Mesenchymal stem cell (in vitro differentiated cells and primary cell): ENCODE data around the gene ENDOU.

Experiments used
- DNase-seq: peaks from one replicate; pipeline ENCODE4 v3.0.0-alpha.2; 2013
- H2AFZ ChIP-seq: one replicate; pipeline ENCODE4 v1.6.1; 2013; ENCODE audit warnings: low read depth, mild to moderate bottlenecking, control low read depth, inconsistent platforms, low read length, moderate library complexity
- H2AK5ac ChIP-seq: 2 replicates; pipeline ENCODE4 v1.6.1; 2013; ENCODE audit warnings: low read length, moderate library complexity, mild to moderate bottlenecking, inconsistent platforms; ENCODE audit not compliant: severe bottlenecking
- H2BK120ac ChIP-seq: one replicate; pipeline ENCODE4 v1.6.1; 2013; ENCODE audit warnings: low read depth, mild to moderate bottlenecking, inconsistent platforms, low read length, moderate library complexity
- H2BK12ac ChIP-seq, 2 experiments: one replicate each; pipeline ENCODE4 v1.6.1; 2013; ENCODE audit warnings: inconsistent platforms in 2 of 2, low read length in 2 of 2, mild to moderate bottlenecking in 2 of 2, moderate library complexity in 2 of 2, control low read depth in 1 of 2
- H2BK15ac ChIP-seq: one replicate; pipeline ENCODE4 v1.6.1; 2013; ENCODE audit warnings: mild to moderate bottlenecking, low read depth, inconsistent platforms; ENCODE audit not compliant: poor library complexity, severe bottlenecking
- H2BK5ac ChIP-seq: 2 replicates; pipeline ENCODE4 v1.6.1; 2013; ENCODE audit warnings: low read depth, mild to moderate bottlenecking, low read length, control low read depth, inconsistent platforms; ENCODE audit not compliant: poor library complexity, severe bottlenecking
- H3K14ac ChIP-seq, 2 experiments: one replicate each; pipeline ENCODE4 v1.6.1; 2013; ENCODE audit warnings: inconsistent platforms in 2 of 2, low read length in 2 of 2, control low read depth in 1 of 2, mild to moderate bottlenecking in 1 of 2, moderate library complexity in 1 of 2
- H3K18ac ChIP-seq, 2 experiments: one replicate each; pipeline ENCODE4 v1.6.1; 2013; ENCODE audit warnings: inconsistent platforms in 2 of 2, low read length in 2 of 2, control low read depth in 1 of 2, low read depth in 1 of 2, mild to moderate bottlenecking in 1 of 2
- H3K23ac ChIP-seq, 2 experiments: one replicate each; pipeline ENCODE4 v1.6.1; 2013; ENCODE audit warnings: inconsistent platforms in 2 of 2, low read length in 2 of 2, mild to moderate bottlenecking in 2 of 2, moderate library complexity in 2 of 2, control low read depth in 1 of 2
- H3K27ac ChIP-seq: 2 replicates; pipeline ENCODE4 v1.5.1; 2013; ENCODE audit warnings: mild to moderate bottlenecking, moderate library complexity, low read length, control low read depth, inconsistent platforms; ENCODE audit not compliant: poor library complexity, severe bottlenecking
- H3K27me3 ChIP-seq, 2 experiments: 2 replicates each; pipeline versions ENCODE4 v1.6.1 to v1.7.0; 2013; ENCODE audit warnings: low read length in 2 of 2, mild to moderate bottlenecking in 2 of 2, moderate library complexity in 2 of 2, control low read depth in 1 of 2, inconsistent platforms in 1 of 2; ENCODE audit not compliant: control insufficient read depth in 1 of 2, insufficient read depth in 1 of 2
- H3K36me3 ChIP-seq, 2 experiments: 2 replicates each; pipeline versions ENCODE4 v1.6.1 to v1.7.0; 2013; ENCODE audit warnings: low read length in 2 of 2, control low read depth in 1 of 2, inconsistent platforms in 1 of 2, low read depth in 1 of 2, mild to moderate bottlenecking in 1 of 2; ENCODE audit not compliant: insufficient read depth in 2 of 2, control insufficient read depth in 1 of 2
- H3K4ac ChIP-seq, 2 experiments: one replicate each; pipeline ENCODE4 v1.6.1; 2013; ENCODE audit warnings: inconsistent platforms in 2 of 2, low read length in 2 of 2, mild to moderate bottlenecking in 2 of 2, moderate library complexity in 2 of 2, control low read depth in 1 of 2, low read depth in 1 of 2
- H3K4me1 ChIP-seq: 2 replicates; pipeline ENCODE4 v1.6.1; 2013; ENCODE audit warnings: low read depth, low read length, control low read depth; ENCODE audit not compliant: control insufficient read depth, insufficient read depth
- H3K4me2 ChIP-seq: 2 replicates; pipeline ENCODE4 v1.6.1; 2013; ENCODE audit warnings: low read length, mild to moderate bottlenecking, inconsistent platforms; ENCODE audit not compliant: poor library complexity, severe bottlenecking
- H3K4me3 ChIP-seq, 2 experiments: 2 replicates each; pipeline versions ENCODE4 v1.5.1 to v1.7.0; 2013; ENCODE audit warnings: low read length in 2 of 2, mild to moderate bottlenecking in 2 of 2, control low read depth in 1 of 2, low read depth in 1 of 2; ENCODE audit not compliant: insufficient read depth in 1 of 2
- H3K79me1 ChIP-seq: replicated peaks from 2 replicates; pipeline ENCODE4 v1.6.1; 2013; ENCODE audit warnings: mild to moderate bottlenecking, control low read depth, low read length, inconsistent platforms; ENCODE audit not compliant: poor library complexity, severe bottlenecking
- H3K9ac ChIP-seq: 2 replicates; pipeline ENCODE4 v1.7.0; 2013; ENCODE audit warnings: mild to moderate bottlenecking, low read length, moderate library complexity
- H3K9me3 ChIP-seq: 2 replicates; pipeline ENCODE4 v1.7.0; 2013; ENCODE audit warnings: mild to moderate bottlenecking, low read length; ENCODE audit not compliant: control insufficient read depth
- H4K8ac ChIP-seq: one replicate; pipeline ENCODE4 v1.6.1; 2013; ENCODE audit warnings: inconsistent platforms, mild to moderate bottlenecking, low read length, moderate library complexity
- H4K91ac ChIP-seq: one replicate; pipeline ENCODE4 v1.6.1; 2013; ENCODE audit warnings: mild to moderate bottlenecking, low read length, inconsistent platforms
- WGBS: methylation state at CpG from one replicate; pipeline ENCODE4 v1.1.7; 2013; ENCODE audit warnings: mixed read lengths; 5-methylcytosine and 5-hydroxymethylcytosine counted together

ENDOU gene

GRCh38 chr12:47753021-47754001 is 28.0 kb upstream of the ENDOU start:
- H3K4me2 ChIP-seq, result no peak overlapping the region
- H2BK15ac ChIP-seq, result peak overlapping the region; percentile 82
- H3K4me3 ChIP-seq, result no peak overlapping the region
- H3K18ac ChIP-seq, result peak overlapping the region; percentile 48 to 65
- no peak overlapping the region for H3K27ac ChIP-seq
- WGBS, result 43% methylated on average over 9 of the region's 11 CpGs
- no peak overlapping the region for H3K23ac ChIP-seq
- peaks cover 0 to 60% of the 10 kb centered on the region in 2 experiments for H3K36me3 ChIP-seq
- peak overlapping the region; percentile 83 for H4K91ac ChIP-seq
- peaks cover 51% of the 10 kb centered on the region for H3K4me1 ChIP-seq
- DNase-seq, result no peak
- H3K9ac ChIP-seq, result no peak overlapping the region
- H2BK120ac ChIP-seq, result peak overlapping the region; percentile 59
- peaks cover 21% of the 10 kb centered on the region for H3K79me1 ChIP-seq
- H3K4ac ChIP-seq, result peak overlapping the region in 1 of 2 experiments; percentile 42
- no peak overlapping the region for H3K14ac ChIP-seq
- peak overlapping the region; percentile 3 for H2AK5ac ChIP-seq
- no peaks in the 10 kb centered on the region for H3K27me3 ChIP-seq
- no peak overlapping the region for H2BK5ac ChIP-seq
- H3K9me3 ChIP-seq, result no peaks in the 10 kb centered on the region
- peak overlapping the region; percentile 89 for H4K8ac ChIP-seq
- H2AFZ ChIP-seq, result peak overlapping the region; percentile 15
- peak overlapping the region; percentile 48 to 57 for H2BK12ac ChIP-seq

GRCh38 chr12:47752552-47752951 is 27.3 kb upstream of the ENDOU start:
- Histone ChIP-seq H3K14ac (no peak overlapping the region), H2BK12ac (peak overlapping the region in 1 of 2 experiments; percentile 19), H4K91ac (no peak overlapping the region), H3K79me1 (peaks cover 21% of the 10 kb centered on the region), H2AFZ (no peak overlapping the region), H3K18ac (no peak overlapping the region), H3K9ac (peak overlapping the region; percentile 30), H3K4me3 (no peak overlapping the region), H4K8ac (no peak overlapping the region), H3K27ac (no peak overlapping the region), H3K4ac (no peak overlapping the region), H2BK120ac (no peak overlapping the region), H3K27me3 (no peaks in the 10 kb centered on the region), H2BK5ac (no peak overlapping the region), H3K23ac (no peak overlapping the region), H3K4me1 (peaks cover 45% of the 10 kb centered on the region), H2AK5ac (no peak overlapping the region), H3K9me3 (no peaks in the 10 kb centered on the region), H3K4me2 (no peak overlapping the region), H3K36me3 (peaks cover 4 to 67% of the 10 kb centered on the region in 2 experiments), H2BK15ac (no peak overlapping the region)
- 90% methylated on average over 7 of the region's 7 CpGs for WGBS
- DNase-seq, result no peak

- no peaks in the 10 kb centered on the region for H3K9me3 ChIP-seq
- DNase-seq, result no peak
- H3K27me3 ChIP-seq, result no peaks in the 10 kb centered on the region
- H3K4me2 ChIP-seq, result no peak overlapping the region
- no peak overlapping the region for H3K14ac ChIP-seq
- no peak overlapping the region for H3K4ac ChIP-seq
- H2BK12ac ChIP-seq, result no peak overlapping the region
- H3K23ac ChIP-seq, result no peak overlapping the region
- no peak overlapping the region for H3K18ac ChIP-seq
- H3K79me1 ChIP-seq, result peaks cover 21% of the 10 kb centered on the region
- H2AK5ac ChIP-seq, result no peak overlapping the region
- no peak overlapping the region for H3K4me3 ChIP-seq
- H3K36me3 ChIP-seq, result peaks cover 4 to 72% of the 10 kb centered on the region in 2 experiments
- H2AFZ ChIP-seq, result no peak overlapping the region
- H3K9ac ChIP-seq, result peak overlapping the region; percentile 30
- peaks cover 41% of the 10 kb centered on the region for H3K4me1 ChIP-seq
- 81% methylated on average over 4 of the region's 4 CpGs for WGBS
- no peak overlapping the region for H2BK15ac ChIP-seq
- no peak overlapping the region for H4K8ac ChIP-seq
- no peak overlapping the region for H2BK120ac ChIP-seq
- H4K91ac ChIP-seq, result no peak overlapping the region
- no peak overlapping the region for H3K27ac ChIP-seq
- H2BK5ac ChIP-seq, result no peak overlapping the region
These were observed 26.8 kb upstream of the ENDOU start for GRCh38 chr12:47752121-47752520.

- 97% methylated on average over 9 of the region's 9 CpGs for WGBS
These were observed 26.3 kb upstream of the ENDOU start for GRCh38 chr12:47751561-47751960.

More at GRCh38 chr12:47751561-47751960, 26.3 kb upstream of the ENDOU start:
- Histone ChIP-seq H3K4me3 (no peak overlapping the region), H3K27ac (no peak overlapping the region), H3K36me3 (peaks cover 4 to 77% of the 10 kb centered on the region in 2 experiments), H3K18ac (no peak overlapping the region), H3K9me3 (no peaks in the 10 kb centered on the region), H2BK12ac (no peak overlapping the region), H2AK5ac (no peak overlapping the region), H4K8ac (no peak overlapping the region), H4K91ac (no peak overlapping the region), H3K14ac (no peak overlapping the region), H3K27me3 (no peaks in the 10 kb centered on the region), H2AFZ (no peak overlapping the region), H3K79me1 (peaks cover 21% of the 10 kb centered on the region), H2BK15ac (no peak overlapping the region), H3K4ac (no peak overlapping the region), H3K4me2 (no peak overlapping the region), H2BK5ac (no peak overlapping the region), H3K23ac (no peak overlapping the region), H3K9ac (no peak overlapping the region), H3K4me1 (peaks cover 40% of the 10 kb centered on the region), H2BK120ac (no peak overlapping the region)
- no peak for DNase-seq
